PC-3 (cell line): ENCODE data around the gene SDCBP2. TPM values are rescaled to one million over a fixed set of nuclear protein-coding genes. Genes with fewer than 3 reads are reported as not detected.

ENCODE experiments used
- ATAC-seq: fragments of 200-7000 bp; cut with Tn5 transposase; 2 replicates; pipeline ENCODE4 v1.9.1; 2020; ENCODE audit warnings: mild to moderate bottlenecking, moderate library complexity
- BruUV-seq: library from RNA; stranded (reverse); fragments of 400-500 nt; replicated peaks from 2 replicates; lab custom pipeline; 2021; lab: Mats Ljungman, UMichigan
- CTCF ChIA-PET: fragments of 300-600 bp; sonication (Branson Sonifier 250); formaldehyde crosslinking; loops from one replicate; lab custom pipeline; 2022; ENCODE audit warnings: antibody characterized with exemption; lab: Charles Lee
- POLR2A ChIA-PET: fragments of 300-600 bp; sonication (Branson Sonifier 250); formaldehyde crosslinking; loops from one replicate; lab custom pipeline; 2022; ENCODE audit warnings: antibody characterized with exemption; ENCODE audit not compliant: unreplicated experiment; lab: Charles Lee
- DNase-seq: peaks from one replicate; pipeline ENCODE4 v3.0.0-alpha.2; 2015
- H2AFZ ChIP-seq: fragments of 300-600 bp; sonication (generic); 2 replicates; pipeline ENCODE4 v1.6.0; 2016; ENCODE audit warnings: antibody characterized with exemption, low read length
- H3F3A ChIP-seq: fragments of 300-600 bp; sonication (generic); one replicate; pipeline ENCODE4 v1.6.0; 2017; ENCODE audit warnings: antibody characterized with exemption, low read length, control low read depth, mild to moderate bottlenecking; ENCODE audit not compliant: unreplicated experiment
- H3K27ac ChIP-seq: fragments of 300-600 bp; sonication (generic); 2 replicates; pipeline ENCODE4 v1.5.1; 2016; ENCODE audit warnings: mild to moderate bottlenecking, low read length
- H3K27me3 ChIP-seq: fragments of 300-600 bp; sonication (generic); 2 replicates; pipeline ENCODE4 v1.6.1; 2016; ENCODE audit warnings: low read length, mixed read lengths
- H3K36me3 ChIP-seq: fragments of 300-600 bp; sonication (generic); 2 replicates; pipeline ENCODE4 v1.6.1; 2016; ENCODE audit warnings: low read depth, mixed run types, low read length, mixed read lengths
- H3K4me1 ChIP-seq: fragments of 300-600 bp; sonication (generic); 2 replicates; pipeline ENCODE4 v1.5.1; 2016; ENCODE audit warnings: low read length; ENCODE audit not compliant: insufficient read depth
- H3K4me2 ChIP-seq: fragments of 300-600 bp; sonication (generic); 2 replicates; pipeline ENCODE4 v1.6.0; 2016; ENCODE audit warnings: low read length
- H3K4me3 ChIP-seq: fragments of 300-600 bp; sonication (generic); 2 replicates; pipeline ENCODE4 v1.5.1; 2016; ENCODE audit warnings: mild to moderate bottlenecking, low read length, mixed read lengths
- H3K79me2 ChIP-seq: fragments of 300-600 bp; sonication (generic); 2 replicates; pipeline ENCODE4 v1.6.1; 2017; ENCODE audit warnings: low read length, mixed read lengths
- H3K9ac ChIP-seq: fragments of 300-600 bp; sonication (generic); 2 replicates; pipeline ENCODE4 v1.6.0; 2016; ENCODE audit warnings: mild to moderate bottlenecking, low read length
- H3K9me2 ChIP-seq: fragments of 300-600 bp; sonication (generic); replicated peaks from 2 replicates; pipeline ENCODE4 v1.6.1; 2016; ENCODE audit warnings: mixed run types, low read length, mixed read lengths
- H3K9me3 ChIP-seq: fragments of 300-600 bp; sonication (generic); 2 replicates; pipeline ENCODE4 v1.6.1; 2016; ENCODE audit warnings: low read length, mixed read lengths
- H4K20me1 ChIP-seq: fragments of 300-600 bp; sonication (generic); 2 replicates; pipeline ENCODE4 v1.6.1; 2016; ENCODE audit warnings: low read length, mixed read lengths
- EZH2 ChIP-seq: fragments of 300-600 bp; sonication (generic); IDR thresholded peaks from one replicate; pipeline ENCODE4 v1.6.1; 2017; ENCODE audit warnings: antibody characterized with exemption, mild to moderate bottlenecking, low read length; ENCODE audit not compliant: unreplicated experiment
- EZH2phosphoT487 ChIP-seq: fragments of 300-600 bp; sonication (generic); IDR thresholded peaks from 2 replicates; pipeline ENCODE4 v1.6.1; 2018; ENCODE audit warnings: mild to moderate bottlenecking, antibody characterized with exemption, low read length, borderline replicate concordance
- intact Hi-C: fragments of 100-400 bp; cut with micrococcal nuclease; formaldehyde crosslinking; loops from 2 replicates; pipeline ENCODE4 v1.9.0; 2023
- total RNA-seq: library from RNA; depleted of rRNA; stranded (reverse); fragments of >200 nt; gene quantifications from 2 replicates; pipeline ENCODE4 v1.2.3, GENCODE V29; 2014
- TF ChIP-seq, protein P1 (sequence below): fragments of 300-600 bp; sonication (generic); conservative IDR thresholded peaks from 2 replicates; pipeline ENCODE4 v1.5.1; 2017; ENCODE audit warnings: antibody characterized with exemption, low read depth, mild to moderate bottlenecking, low read length

SDCBP2 gene
- total RNA-seq, 1 experiment from 2014 or later: 14.4 TPM

DNA sequence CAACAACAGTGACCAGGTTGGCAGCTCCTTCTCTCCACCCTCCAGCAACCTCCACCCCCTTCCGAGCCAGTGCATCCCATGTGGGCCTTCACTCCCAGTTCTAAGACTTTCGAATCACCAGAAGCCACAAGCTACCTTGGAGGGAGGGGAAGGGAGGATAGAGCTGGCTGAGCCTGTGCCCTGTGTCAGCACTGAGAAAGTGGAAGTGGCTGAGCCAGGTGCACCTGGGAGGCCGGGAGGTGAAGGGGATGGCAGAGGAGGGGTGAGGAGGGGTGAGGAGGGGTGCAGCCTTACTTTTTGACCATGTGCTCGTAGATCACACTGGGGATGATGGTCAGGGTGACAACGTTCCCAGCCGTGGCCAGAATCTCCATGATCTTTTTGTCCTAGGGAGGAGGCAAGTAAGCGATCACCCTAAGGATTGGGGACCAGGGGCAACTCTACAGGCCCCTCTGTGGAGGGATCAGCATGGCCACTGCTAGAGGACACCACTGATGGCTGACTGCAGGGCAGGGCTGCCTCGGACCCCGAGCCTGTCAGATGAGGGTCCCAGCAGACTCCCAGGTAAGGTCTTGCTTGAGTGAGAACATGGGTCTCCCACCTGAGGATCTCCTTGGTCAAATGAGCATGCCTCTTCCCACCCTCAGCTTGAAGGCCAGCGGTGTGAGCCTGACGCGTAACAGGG lies 18.3 kb downstream of the SDCBP2 start:
- Histone ChIP-seq H3F3A (no peaks in the 10 kb centered on the region), H3K4me1 (peaks cover 5% of the 10 kb centered on the region), H3K9me3 (no peaks in the 10 kb centered on the region), H3K9ac (no peak overlapping the region), H3K79me2 (no peaks in the 10 kb centered on the region), H3K4me2 (no peak overlapping the region), H3K27me3 (no peaks in the 10 kb centered on the region), H3K36me3 (no peaks in the 10 kb centered on the region), H3K9me2 (no peaks in the 10 kb centered on the region), H2AFZ (no peak overlapping the region), H4K20me1 (no peaks in the 10 kb centered on the region), H3K27ac (no peak overlapping the region), H3K4me3 (no peak overlapping the region)
- BruUV-seq: no TSS peak
- intact Hi-C loops: no loop called here
- ATAC-seq (no peak), DNase-seq (no peak)
- TF ChIP-seq EZH2phosphoT487 (no peak), EZH2 (no peak)
- TF ChIP-seq, protein P1, sequence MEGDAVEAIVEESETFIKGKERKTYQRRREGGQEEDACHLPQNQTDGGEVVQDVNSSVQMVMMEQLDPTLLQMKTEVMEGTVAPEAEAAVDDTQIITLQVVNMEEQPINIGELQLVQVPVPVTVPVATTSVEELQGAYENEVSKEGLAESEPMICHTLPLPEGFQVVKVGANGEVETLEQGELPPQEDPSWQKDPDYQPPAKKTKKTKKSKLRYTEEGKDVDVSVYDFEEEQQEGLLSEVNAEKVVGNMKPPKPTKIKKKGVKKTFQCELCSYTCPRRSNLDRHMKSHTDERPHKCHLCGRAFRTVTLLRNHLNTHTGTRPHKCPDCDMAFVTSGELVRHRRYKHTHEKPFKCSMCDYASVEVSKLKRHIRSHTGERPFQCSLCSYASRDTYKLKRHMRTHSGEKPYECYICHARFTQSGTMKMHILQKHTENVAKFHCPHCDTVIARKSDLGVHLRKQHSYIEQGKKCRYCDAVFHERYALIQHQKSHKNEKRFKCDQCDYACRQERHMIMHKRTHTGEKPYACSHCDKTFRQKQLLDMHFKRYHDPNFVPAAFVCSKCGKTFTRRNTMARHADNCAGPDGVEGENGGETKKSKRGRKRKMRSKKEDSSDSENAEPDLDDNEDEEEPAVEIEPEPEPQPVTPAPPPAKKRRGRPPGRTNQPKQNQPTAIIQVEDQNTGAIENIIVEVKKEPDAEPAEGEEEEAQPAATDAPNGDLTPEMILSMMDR: no peak
- CTCF ChIA-PET: no interaction called here
- POLR2A ChIA-PET: no interaction called here

DNA sequence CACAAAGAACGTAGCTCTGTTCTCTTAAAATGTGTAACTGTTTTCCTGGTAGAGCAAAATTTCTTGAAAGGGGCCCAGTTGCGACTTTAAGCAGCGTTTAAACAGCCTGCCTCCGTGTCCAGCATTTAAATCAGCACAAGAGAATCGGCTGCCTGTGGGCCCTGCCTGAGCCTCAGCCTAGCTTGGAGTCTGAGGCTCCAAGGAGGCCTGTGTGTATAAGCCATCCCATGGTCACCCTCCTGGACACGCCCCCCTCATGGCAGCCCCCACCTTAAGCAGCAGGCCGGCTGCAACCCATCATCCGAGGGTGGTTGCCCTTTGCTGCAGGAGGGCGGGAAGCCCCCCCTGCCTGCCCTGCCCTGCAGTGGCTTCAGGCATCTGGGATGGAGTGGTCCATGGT lies 18.9 kb downstream of the SDCBP2 start:
- H3K9me3 ChIP-seq: no peaks in the 10 kb centered on the region
- POLR2A ChIA-PET: no interaction called here

More for the DNA sequence above, 18.9 kb downstream of the SDCBP2 start:
- ATAC-seq: no peak
- no peak overlapping the region for H3K4me3 ChIP-seq
- no peak overlapping the region for H3K9ac ChIP-seq
- TF ChIP-seq, protein P1: no peak
- TF ChIP-seq EZH2: no peak
- no peak for TF ChIP-seq EZH2phosphoT487
- no peaks in the 10 kb centered on the region for H3K9me2 ChIP-seq
- H3K79me2 ChIP-seq: no peaks in the 10 kb centered on the region
- no peaks in the 10 kb centered on the region for H3K27me3 ChIP-seq
- no peak overlapping the region for H3K4me2 ChIP-seq
- no peak overlapping the region for H3K27ac ChIP-seq
- BruUV-seq: no TSS peak
- no peak for DNase-seq
- no peaks in the 10 kb centered on the region for H4K20me1 ChIP-seq
- peaks cover 5% of the 10 kb centered on the region for H3K4me1 ChIP-seq
- H3F3A ChIP-seq: no peaks in the 10 kb centered on the region
- CTCF ChIA-PET: interaction anchor here (0.6 kb wide), 1 partner anchor 118 kb away, joined by 3 read pairs; no protein-coding TSS in a partner anchor
- H3K36me3 ChIP-seq: no peaks in the 10 kb centered on the region
- intact Hi-C loops: no loop called here
- H2AFZ ChIP-seq: no peak overlapping the region
